ENCODE data around the gene CREB3L2.

Gene CREB3L2

DNA sequence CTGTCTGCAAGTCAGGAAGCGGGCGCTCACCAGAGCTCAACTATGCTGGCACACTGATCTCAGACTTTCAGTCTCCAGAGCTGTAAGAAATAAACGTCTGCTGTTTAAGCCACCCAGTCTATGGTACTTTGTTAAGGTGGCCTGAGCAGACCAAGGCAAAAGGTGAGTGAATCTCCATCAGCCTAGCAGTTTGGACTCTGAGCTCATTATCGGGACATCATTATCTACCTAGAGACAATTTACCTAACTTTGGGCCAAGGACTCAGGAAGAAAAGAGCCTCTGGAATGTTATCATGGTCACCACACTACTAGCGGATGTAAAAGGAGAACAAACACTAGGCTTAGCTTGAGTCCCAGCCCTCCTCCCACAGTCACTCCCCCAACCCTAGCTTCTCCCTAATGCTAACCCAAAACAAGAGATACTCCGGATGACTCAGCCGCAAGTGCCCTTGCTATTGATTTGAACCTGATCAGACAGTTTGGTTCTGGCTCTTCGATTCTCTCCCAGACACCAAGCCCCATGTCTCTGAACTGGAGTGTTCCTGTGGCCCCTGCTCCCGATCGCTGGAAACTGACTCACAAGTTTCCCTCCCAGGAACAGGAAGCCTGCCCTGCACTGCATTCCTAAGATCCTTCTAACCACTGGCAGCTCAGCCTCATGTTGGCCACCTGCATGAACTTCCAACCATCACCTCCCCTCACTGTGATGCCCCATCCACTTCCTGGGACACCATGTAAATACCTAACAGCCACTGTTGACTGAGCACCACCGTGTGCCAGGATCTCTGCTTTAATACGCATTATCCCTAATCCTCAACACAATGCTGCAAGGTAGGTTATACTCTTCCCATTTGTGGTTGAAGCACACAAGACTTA lies 34.5 kb downstream of the CREB3L2 start:
- H3K27ac ChIP-seq = no peak overlapping the region
- TF ChIP-seq ZFX (IDR thresholded peaks at IDR 0.05; ENCODE audit: borderline replicate concordance) = no peak
- TF ChIP-seq, protein P1, sequence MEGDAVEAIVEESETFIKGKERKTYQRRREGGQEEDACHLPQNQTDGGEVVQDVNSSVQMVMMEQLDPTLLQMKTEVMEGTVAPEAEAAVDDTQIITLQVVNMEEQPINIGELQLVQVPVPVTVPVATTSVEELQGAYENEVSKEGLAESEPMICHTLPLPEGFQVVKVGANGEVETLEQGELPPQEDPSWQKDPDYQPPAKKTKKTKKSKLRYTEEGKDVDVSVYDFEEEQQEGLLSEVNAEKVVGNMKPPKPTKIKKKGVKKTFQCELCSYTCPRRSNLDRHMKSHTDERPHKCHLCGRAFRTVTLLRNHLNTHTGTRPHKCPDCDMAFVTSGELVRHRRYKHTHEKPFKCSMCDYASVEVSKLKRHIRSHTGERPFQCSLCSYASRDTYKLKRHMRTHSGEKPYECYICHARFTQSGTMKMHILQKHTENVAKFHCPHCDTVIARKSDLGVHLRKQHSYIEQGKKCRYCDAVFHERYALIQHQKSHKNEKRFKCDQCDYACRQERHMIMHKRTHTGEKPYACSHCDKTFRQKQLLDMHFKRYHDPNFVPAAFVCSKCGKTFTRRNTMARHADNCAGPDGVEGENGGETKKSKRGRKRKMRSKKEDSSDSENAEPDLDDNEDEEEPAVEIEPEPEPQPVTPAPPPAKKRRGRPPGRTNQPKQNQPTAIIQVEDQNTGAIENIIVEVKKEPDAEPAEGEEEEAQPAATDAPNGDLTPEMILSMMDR (IDR thresholded peaks at IDR 0.05) = no peak

DNA sequence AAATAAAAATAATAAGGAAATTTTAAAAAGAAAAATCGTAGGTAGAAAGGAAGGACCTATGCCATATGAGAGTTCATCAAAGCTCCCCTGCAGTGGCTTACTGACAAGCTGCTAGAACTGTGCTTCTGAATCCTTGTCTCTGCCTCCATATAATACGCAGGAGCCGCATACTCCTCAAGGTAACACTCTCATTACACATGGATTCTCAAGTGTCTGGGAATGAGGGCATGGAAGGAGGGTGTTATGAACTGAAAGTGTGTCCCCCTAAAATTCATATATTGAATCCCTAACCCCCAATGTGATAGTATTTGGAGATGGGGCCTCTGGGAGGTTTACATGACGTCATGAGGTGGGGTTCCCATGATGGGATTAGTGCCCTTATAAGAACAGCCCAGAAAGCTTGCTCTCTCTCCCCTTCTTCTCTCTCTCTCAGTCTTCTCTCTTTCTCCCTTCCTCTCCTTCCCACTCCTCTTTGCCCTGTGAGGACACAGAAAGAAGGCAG lies 35.2 kb downstream of the CREB3L2 start:
- TF ChIP-seq, protein P1 (IDR thresholded peaks at IDR 0.05) = no peak
- no peak for TF ChIP-seq ZFX (IDR thresholded peaks at IDR 0.05; ENCODE audit: borderline replicate concordance)
- no peak overlapping the region for H3K27ac ChIP-seq

DNA sequence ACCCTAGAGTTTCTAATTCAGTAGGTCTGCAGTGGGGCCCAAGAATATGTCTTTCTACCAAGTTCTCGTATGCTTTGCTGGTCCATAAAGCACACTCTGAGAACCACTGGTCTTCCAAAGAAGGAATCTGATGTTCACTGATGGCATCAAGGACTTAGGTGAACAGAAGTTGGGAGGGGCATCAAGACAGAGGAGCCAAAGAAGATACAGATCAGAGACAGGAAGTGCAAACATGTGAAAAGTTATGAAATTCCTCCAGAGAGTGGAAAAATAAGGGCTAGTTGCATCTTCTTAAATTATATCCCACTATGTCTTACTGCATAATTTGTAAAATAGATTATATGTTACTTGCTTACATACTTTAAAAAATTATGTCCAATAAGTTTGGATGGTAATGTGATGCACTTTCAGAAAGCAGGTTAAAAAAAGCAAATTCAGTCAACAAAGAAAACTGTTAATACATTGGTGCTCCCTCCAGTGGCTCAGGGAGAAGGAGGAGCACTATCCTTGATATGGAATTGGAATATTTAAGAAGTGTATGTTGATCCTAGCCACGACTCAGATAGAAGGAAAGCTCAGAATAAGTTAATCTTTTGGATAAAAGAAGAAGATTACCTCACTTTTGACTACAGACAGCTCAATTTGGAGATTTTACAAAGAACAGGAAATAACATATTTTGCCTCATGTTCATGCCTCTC lies 35.8 kb downstream of the CREB3L2 start:
- TF ChIP-seq, protein P1 (IDR thresholded peaks at IDR 0.05) = no peak
- TF ChIP-seq ZFX (IDR thresholded peaks at IDR 0.05; ENCODE audit: borderline replicate concordance) = no peak
- H3K27ac ChIP-seq = no peak overlapping the region

DNA sequence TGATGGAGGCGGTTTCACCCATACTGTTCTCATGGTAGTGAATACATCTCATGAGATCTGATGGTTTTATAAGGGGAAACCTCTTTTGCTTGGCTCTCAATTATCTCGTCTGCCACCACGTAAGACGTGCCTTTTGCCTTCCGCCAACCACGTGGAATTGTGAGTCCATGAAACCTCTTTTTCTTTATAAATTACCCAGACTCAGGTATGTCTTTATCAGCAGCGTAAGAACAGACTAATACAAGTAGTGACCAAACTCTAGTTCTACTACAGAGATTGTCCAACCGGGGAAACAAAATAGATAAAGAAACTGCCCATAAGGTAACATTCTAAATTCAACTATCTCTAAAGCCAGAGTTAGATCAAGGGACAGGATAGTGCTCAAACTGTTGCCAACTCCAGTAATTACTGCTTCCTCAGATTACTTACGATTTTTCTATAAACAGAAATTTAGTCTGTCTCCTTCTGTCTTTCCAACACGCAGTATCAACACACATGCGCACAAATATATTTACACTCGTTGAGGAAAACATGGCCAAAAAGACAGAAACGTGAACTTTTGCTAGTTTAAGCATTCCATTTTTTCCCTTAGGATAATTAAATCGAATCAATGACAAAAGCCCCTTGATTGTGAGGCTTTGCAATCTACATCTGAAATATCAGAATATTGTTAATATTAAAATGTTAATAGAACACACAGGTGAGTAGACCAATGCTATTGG lies 36.9 kb downstream of the CREB3L2 start:
- TF ChIP-seq, protein P1 (IDR thresholded peaks at IDR 0.05) = no peak
- no peak for TF ChIP-seq ZFX (IDR thresholded peaks at IDR 0.05; ENCODE audit: borderline replicate concordance)
- H3K27ac ChIP-seq = no peak overlapping the region

DNA sequence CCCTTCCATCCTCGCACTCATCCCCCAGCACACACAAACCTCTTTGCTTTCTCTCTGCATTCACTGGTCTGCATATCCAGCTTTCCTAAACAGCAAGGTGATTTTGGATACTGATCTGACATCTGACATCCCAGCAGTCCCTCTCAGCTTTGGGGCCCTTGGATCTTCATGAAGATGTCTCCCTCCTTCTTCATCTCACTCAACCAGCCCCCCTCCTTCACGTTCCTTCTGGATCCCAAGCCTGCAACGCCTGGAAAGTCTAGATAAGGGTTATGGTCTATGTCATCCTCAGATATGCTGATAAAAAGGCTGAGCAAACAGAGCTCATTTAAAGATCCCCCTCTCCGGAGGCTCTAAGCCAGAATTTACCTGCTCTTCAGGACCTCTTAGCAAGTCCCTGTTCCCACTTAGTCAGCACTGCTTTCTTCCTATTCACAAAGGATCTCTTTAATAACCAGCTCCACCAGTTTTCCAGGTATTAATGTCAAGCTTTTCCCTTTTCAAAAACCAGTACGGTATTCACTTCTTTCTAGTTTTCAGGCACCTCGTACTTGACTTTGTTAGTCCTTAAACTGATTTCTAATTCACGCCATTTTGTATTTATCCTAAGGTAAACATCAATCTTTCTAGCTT lies 38.9 kb downstream of the CREB3L2 start:
- no peak overlapping the region for H3K27ac ChIP-seq

DNA sequence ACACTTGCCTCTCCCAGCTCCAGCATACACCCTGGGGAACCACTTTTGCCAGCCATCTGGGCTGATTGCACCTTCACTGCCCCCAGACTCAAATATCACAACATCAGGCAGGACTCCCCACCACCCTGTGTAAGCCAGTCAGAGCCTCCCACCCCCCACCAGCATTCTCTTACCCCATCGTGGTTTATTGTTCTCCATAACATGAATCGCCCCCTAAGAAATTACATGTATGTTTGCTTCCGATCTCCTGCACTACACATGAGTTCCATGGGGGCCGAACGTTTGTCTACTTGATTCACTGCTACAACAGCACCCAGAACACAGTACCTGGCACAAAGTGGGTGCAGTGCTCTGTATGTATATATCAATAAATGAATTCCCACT lies 39.4 kb downstream of the CREB3L2 start:
- H3K27ac ChIP-seq = no peak overlapping the region
- no peak for TF ChIP-seq ZFX (IDR thresholded peaks at IDR 0.05; ENCODE audit: borderline replicate concordance)
- TF ChIP-seq, protein P1 (IDR thresholded peaks at IDR 0.05) = no peak

More for the DNA sequence above, 38.9 kb downstream of the CREB3L2 start:
- no peak for TF ChIP-seq ZFX (IDR thresholded peaks at IDR 0.05; ENCODE audit: borderline replicate concordance)
- TF ChIP-seq, protein P1 (IDR thresholded peaks at IDR 0.05) = no peak
